ENCODE measurements around the gene RASL12.

GRCh38 chr15:65095747-65096104 lies 27.9 kb upstream of the RASL12 start:
- TF ChIP-seq, protein P1, sequence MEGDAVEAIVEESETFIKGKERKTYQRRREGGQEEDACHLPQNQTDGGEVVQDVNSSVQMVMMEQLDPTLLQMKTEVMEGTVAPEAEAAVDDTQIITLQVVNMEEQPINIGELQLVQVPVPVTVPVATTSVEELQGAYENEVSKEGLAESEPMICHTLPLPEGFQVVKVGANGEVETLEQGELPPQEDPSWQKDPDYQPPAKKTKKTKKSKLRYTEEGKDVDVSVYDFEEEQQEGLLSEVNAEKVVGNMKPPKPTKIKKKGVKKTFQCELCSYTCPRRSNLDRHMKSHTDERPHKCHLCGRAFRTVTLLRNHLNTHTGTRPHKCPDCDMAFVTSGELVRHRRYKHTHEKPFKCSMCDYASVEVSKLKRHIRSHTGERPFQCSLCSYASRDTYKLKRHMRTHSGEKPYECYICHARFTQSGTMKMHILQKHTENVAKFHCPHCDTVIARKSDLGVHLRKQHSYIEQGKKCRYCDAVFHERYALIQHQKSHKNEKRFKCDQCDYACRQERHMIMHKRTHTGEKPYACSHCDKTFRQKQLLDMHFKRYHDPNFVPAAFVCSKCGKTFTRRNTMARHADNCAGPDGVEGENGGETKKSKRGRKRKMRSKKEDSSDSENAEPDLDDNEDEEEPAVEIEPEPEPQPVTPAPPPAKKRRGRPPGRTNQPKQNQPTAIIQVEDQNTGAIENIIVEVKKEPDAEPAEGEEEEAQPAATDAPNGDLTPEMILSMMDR (IDR thresholded peaks at IDR 0.05): no peak
- TF ChIP-seq POLR2A (IDR thresholded peaks at IDR 0.05) (no peak), EP300 (IDR thresholded peaks at IDR 0.05) (no peak), POLR2AphosphoS5 (IDR thresholded peaks at IDR 0.05) (no peak)
